HG03097 (cell line): ENCODE measurements around the gene ADGRD1.

Source experiments
- ATAC-seq: cut with Tn5 transposase; IDR thresholded peaks from one replicate; pipeline ENCODE4 v1.9.1; 2021; ENCODE audit not compliant: unreplicated experiment, low FRiP score

Gene ADGRD1

GRCh38 chr12:131176926-131177325 lies 223.2 kb downstream of the ADGRD1 start:
- no peak for ATAC-seq

DNA sequence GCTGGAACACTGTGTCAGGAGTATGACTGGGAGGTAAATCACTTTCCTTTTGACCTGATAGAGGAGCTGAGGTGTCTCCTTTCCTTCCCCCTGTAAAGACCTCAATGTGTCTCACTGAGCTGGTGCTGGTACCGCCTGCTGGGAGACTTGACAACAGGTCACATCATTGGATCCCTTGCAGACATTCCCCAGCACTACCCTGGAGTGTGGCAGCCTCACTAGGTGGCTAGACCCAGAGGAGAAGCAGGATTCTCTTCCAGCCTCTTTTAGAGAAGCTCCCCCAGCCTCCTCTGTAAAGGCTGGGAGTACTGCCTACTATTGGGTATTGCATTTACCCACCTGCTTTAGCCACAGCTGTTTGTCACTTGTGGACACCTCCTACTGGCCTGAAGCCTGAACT lies 223.9 kb downstream of the ADGRD1 start:
- ATAC-seq, result no peak

DNA sequence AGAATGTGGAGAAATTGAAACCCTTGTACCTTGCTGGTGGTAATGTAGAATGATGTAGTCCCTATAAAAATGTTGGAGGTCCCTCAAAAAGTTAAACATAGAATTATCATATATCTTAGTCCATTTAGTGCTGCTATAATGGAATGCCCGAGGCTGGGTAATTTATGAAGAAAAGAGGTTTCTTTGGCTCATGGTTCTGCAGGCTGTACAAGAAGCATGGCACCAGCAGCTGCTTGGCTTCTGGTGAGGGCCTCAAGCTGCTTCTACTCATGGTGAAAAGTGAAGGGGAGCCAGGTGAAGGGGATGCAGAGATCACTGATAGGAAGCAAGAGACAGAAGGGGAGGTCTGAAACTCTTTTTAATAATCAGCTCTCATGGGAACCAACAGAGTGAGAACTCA lies 233.9 kb downstream of the ADGRD1 start:
- ATAC-seq, result no peak

- no peak for ATAC-seq
Observed at GRCh38 chr12:131188131-131189050, 234.7 kb downstream of the ADGRD1 start.

GRCh38 chr12:131189781-131190180 lies 236.1 kb downstream of the ADGRD1 start:
- no peak for ATAC-seq

- no peak for ATAC-seq
Observed at GRCh38 chr12:131190965-131191364, 237.3 kb downstream of the ADGRD1 start.
